HEK293T (cell line): ENCODE measurements around the gene SFMBT1.

ENCODE experiments used
- CTCF ChIA-PET: fragments of 350-600 bp; formaldehyde crosslinking; extraction: SDS; loops from one replicate; lab custom pipeline; 2021; ENCODE audit warnings: antibody characterized with exemption, inconsistent platforms; lab: Yijun Ruan, JAX
- POLR2A ChIA-PET: fragments of 350-600 bp; formaldehyde crosslinking; extraction: SDS; loops from one replicate; lab custom pipeline; 2020; ENCODE audit warnings: antibody characterized with exemption, inconsistent platforms; lab: Yijun Ruan, JAX
- DNase-seq: peaks from one replicate; pipeline ENCODE4 v3.0.0; 2012; ENCODE audit warnings: mixed read lengths; ENCODE audit errors: extremely low spot score
- ARNT ChIP-seq: fragments of 450-650 bp; IDR thresholded peaks from 2 replicates; pipeline ENCODE4 v1.6.1; 2017; ENCODE audit warnings: mild to moderate bottlenecking
- BHLHE40 ChIP-seq: fragments of 450-650 bp; IDR thresholded peaks from 2 replicates; pipeline ENCODE4 v1.6.1; 2016; ENCODE audit warnings: mild to moderate bottlenecking, moderate library complexity, borderline replicate concordance
- CTBP1 ChIP-seq: fragments of 450-650 bp; IDR thresholded peaks from 2 replicates; pipeline ENCODE4 v1.6.1; 2016; ENCODE audit warnings: borderline replicate concordance
- ELF4 ChIP-seq: fragments of 450-650 bp; IDR thresholded peaks from 2 replicates; pipeline ENCODE4 v1.6.1; 2017; ENCODE audit warnings: antibody characterized with exemption
- FOXA1 ChIP-seq: fragments of 450-650 bp; IDR thresholded peaks from 2 replicates; pipeline ENCODE4 v1.6.1; 2016; ENCODE audit warnings: mild to moderate bottlenecking
- FOXK2 ChIP-seq: fragments of 450-650 bp; IDR thresholded peaks from 2 replicates; pipeline ENCODE4 v1.6.1; 2016; ENCODE audit warnings: mild to moderate bottlenecking
- FOXM1 ChIP-seq: fragments of 450-650 bp; IDR thresholded peaks from 2 replicates; pipeline ENCODE4 v1.6.1; 2017; ENCODE audit warnings: mild to moderate bottlenecking, borderline replicate concordance
- HDGF ChIP-seq: fragments of 450-650 bp; IDR thresholded peaks from 2 replicates; pipeline ENCODE4 v1.6.1; 2017; ENCODE audit warnings: antibody characterized with exemption, borderline replicate concordance
- L3MBTL2 ChIP-seq: fragments of 450-650 bp; conservative IDR thresholded peaks from 2 replicates; pipeline ENCODE4 v1.6.1; 2016; ENCODE audit warnings: mild to moderate bottlenecking
- LEF1 ChIP-seq: fragments of 450-650 bp; IDR thresholded peaks from 2 replicates; pipeline ENCODE4 v1.6.1; 2017; ENCODE audit warnings: mild to moderate bottlenecking, borderline replicate concordance
- NFRKB ChIP-seq: fragments of 450-650 bp; IDR thresholded peaks from 2 replicates; pipeline ENCODE4 v1.6.1; 2016; ENCODE audit warnings: mild to moderate bottlenecking, moderate library complexity
- PKNOX1 ChIP-seq: fragments of 450-650 bp; IDR thresholded peaks from 2 replicates; pipeline ENCODE4 v1.6.1; 2016
- SP1 ChIP-seq: fragments of 450-650 bp; IDR thresholded peaks from 2 replicates; pipeline ENCODE4 v1.6.1; 2017
- SUZ12 ChIP-seq: fragments of 450-650 bp; IDR thresholded peaks from 2 replicates; pipeline ENCODE4 v1.6.1; 2016; ENCODE audit warnings: mild to moderate bottlenecking
- TARDBP ChIP-seq: fragments of 450-650 bp; IDR thresholded peaks from 2 replicates; pipeline ENCODE4 v1.6.1; 2016
- ZNF384 ChIP-seq: fragments of 450-650 bp; IDR thresholded peaks from 2 replicates; pipeline ENCODE4 v1.6.1; 2016

The SFMBT1 gene

GRCh38 chr3:53080612-53081205 is 34.8 kb upstream of the SFMBT1 start:
- DNase-seq: no peak
- ChIA-PET CTCF (interaction anchor here (1.0 kb wide), 1 partner anchor 10 kb away, joined by 3 read pairs; no protein-coding TSS in a partner anchor), POLR2A (no interaction called here)
- no peak for TF ChIP-seq CTBP1
- TF ChIP-seq NFRKB: no peak
- TF ChIP-seq FOXK2: no peak
- no peak for TF ChIP-seq HDGF
- no peak for TF ChIP-seq TARDBP
- no peak for TF ChIP-seq BHLHE40
- no peak for TF ChIP-seq PKNOX1
- no peak for TF ChIP-seq L3MBTL2
- TF ChIP-seq ARNT: no peak
- TF ChIP-seq SP1: no peak
- no peak for TF ChIP-seq ZNF384
- TF ChIP-seq LEF1: no peak
- TF ChIP-seq ELF4: no peak
- TF ChIP-seq FOXM1: no peak
- no peak for TF ChIP-seq FOXA1

- TF ChIP-seq ELF4 (no peak), TARDBP (no peak), SP1 (no peak)
- POLR2A ChIA-PET: no interaction called here
- CTCF ChIA-PET: no interaction called here
- no peak for DNase-seq
Measured at GRCh38 chr3:53079791-53080555, 34.1 kb upstream of the SFMBT1 start.

- ChIA-PET POLR2A (no interaction called here), CTCF (no interaction called here)
- no peak for DNase-seq
- TF ChIP-seq PKNOX1: no peak
- TF ChIP-seq L3MBTL2: no peak
- no peak for TF ChIP-seq FOXK2
- no peak for TF ChIP-seq ELF4
- TF ChIP-seq HDGF: no peak
Measured at GRCh38 chr3:53079147-53079546, 33.3 kb upstream of the SFMBT1 start.

- no peak for TF ChIP-seq CTBP1
- TF ChIP-seq NFRKB: no peak
- TF ChIP-seq FOXM1: no peak
- TF ChIP-seq HDGF: no peak
- no peak for TF ChIP-seq L3MBTL2
- TF ChIP-seq LEF1: no peak
- TF ChIP-seq ZNF384: no peak
- no peak for TF ChIP-seq BHLHE40
- TF ChIP-seq ELF4: no peak
- no peak for TF ChIP-seq FOXA1
- TF ChIP-seq SUZ12: no peak
- TF ChIP-seq TARDBP: no peak
- no peak for TF ChIP-seq SP1
- ChIA-PET POLR2A (no interaction called here), CTCF (interaction anchor here (0.6 kb wide), 1 partner anchor 123 kb away, joined by 3 read pairs; no protein-coding TSS in a partner anchor)
Measured at GRCh38 chr3:53078656-53079055, 32.8 kb upstream of the SFMBT1 start.

GRCh38 chr3:53077476-53078220 is 31.8 kb upstream of the SFMBT1 start:
- no peak for DNase-seq
- POLR2A ChIA-PET: no interaction called here
- CTCF ChIA-PET: no interaction called here
- TF ChIP-seq HDGF (no peak), L3MBTL2 (no peak), FOXM1 (no peak), SP1 (no peak), PKNOX1 (no peak)

More at GRCh38 chr3:53078656-53079055, 32.8 kb upstream of the SFMBT1 start:
- DNase-seq: no peak

- ChIA-PET POLR2A (no interaction called here), CTCF (no interaction called here)
- TF ChIP-seq SP1: no peak
- TF ChIP-seq HDGF: no peak
- no peak for TF ChIP-seq PKNOX1
- TF ChIP-seq SUZ12: no peak
- no peak for TF ChIP-seq NFRKB
- TF ChIP-seq ELF4: no peak
- TF ChIP-seq L3MBTL2: no peak
- TF ChIP-seq ZNF384: no peak
- no peak for TF ChIP-seq CTBP1
- no peak for TF ChIP-seq ARNT
- no peak for TF ChIP-seq FOXK2
- TF ChIP-seq TARDBP: no peak
- no peak for TF ChIP-seq FOXM1
- no peak for TF ChIP-seq LEF1
- no peak for TF ChIP-seq FOXA1
- TF ChIP-seq BHLHE40: no peak
- DNase-seq: no peak
Measured at GRCh38 chr3:53075743-53076140, 29.9 kb upstream of the SFMBT1 start.
